Mesodermal cell (in vitro differentiated cells): ENCODE results near the gene KCND2.
A peak's percentile ranks its signal among the peaks of the same experiment; 100 is the strongest.

Source experiments
- H3K27ac ChIP-seq: 2 replicates; pipeline ENCODE4 v1.7.0; 2013; ENCODE audit warnings: mild to moderate bottlenecking, low read depth, low read length, moderate library complexity; ENCODE audit not compliant: severe bottlenecking
- H3K36me3 ChIP-seq: 2 replicates; pipeline ENCODE4 v1.7.1; 2013; ENCODE audit warnings: mild to moderate bottlenecking, low read length, moderate library complexity; ENCODE audit not compliant: control insufficient read depth, insufficient read depth
- H3K4me1 ChIP-seq: one replicate; pipeline ENCODE4 v1.7.1; 2013; ENCODE audit warnings: mild to moderate bottlenecking, low read length; ENCODE audit not compliant: insufficient read depth, control insufficient read depth, poor library complexity, severe bottlenecking
- H3K4me3 ChIP-seq: 2 replicates; pipeline ENCODE4 v1.7.0; 2013; ENCODE audit warnings: low read length, control low read depth, mild to moderate bottlenecking; ENCODE audit not compliant: insufficient read depth, poor library complexity, severe bottlenecking; ENCODE audit errors: extremely low read depth
- H3K9me3 ChIP-seq: 2 replicates; pipeline ENCODE4 v1.7.1; 2013; ENCODE audit warnings: mild to moderate bottlenecking, low read length, moderate library complexity; ENCODE audit not compliant: control insufficient read depth
- WGBS, 2 experiments: methylation state at CpG; one replicate each; pipeline ENCODE4 v1.1.5; 2013; ENCODE audit warnings: missing lambda C conversion rate in 2 of 2; ENCODE audit not compliant: insufficient coverage in 2 of 2; 5-methylcytosine and 5-hydroxymethylcytosine counted together

The KCND2 gene

GRCh38 chr7:120272261-120272660, 714 bp upstream of the KCND2 start:
- Histone ChIP-seq H3K27ac (no peak overlapping the region), H3K4me3 (peak overlapping the region; percentile 46), H3K36me3 (no peaks in the 10 kb centered on the region), H3K4me1 (no peaks in the 10 kb centered on the region), H3K9me3 (no peaks in the 10 kb centered on the region)
- WGBS, 2 experiments: 0% methylated on average over 6 of the region's 17 CpGs

GRCh38 chr7:120273476-120273975, 551 bp downstream of the KCND2 start:
- WGBS, 2 experiments: 1 to 2% methylated on average over 23 to 36 of the region's 38 CpGs
- Histone ChIP-seq H3K4me1 (no peaks in the 10 kb centered on the region), H3K36me3 (no peaks in the 10 kb centered on the region), H3K4me3 (peak overlapping the region; percentile 46), H3K9me3 (no peaks in the 10 kb centered on the region), H3K27ac (no peak overlapping the region)

- no peak overlapping the region for H3K4me3 ChIP-seq
Measured at GRCh38 chr7:120274482-120274881, 1.5 kb downstream of the KCND2 start.

GRCh38 chr7:120274899-120275298, 1.9 kb downstream of the KCND2 start:
- Histone ChIP-seq H3K27ac (no peak overlapping the region), H3K4me1 (no peaks in the 10 kb centered on the region), H3K4me3 (no peak overlapping the region), H3K36me3 (no peaks in the 10 kb centered on the region), H3K9me3 (no peaks in the 10 kb centered on the region)
- WGBS, 2 experiments: 95 to 97% methylated on average over 25 to 27 of the region's 27 CpGs

More at GRCh38 chr7:120274482-120274881, 1.5 kb downstream of the KCND2 start:
- no peak overlapping the region for H3K27ac ChIP-seq
- WGBS, 2 experiments: 89 to 92% methylated on average over 15 to 16 of the region's 16 CpGs
- no peaks in the 10 kb centered on the region for H3K4me1 ChIP-seq
- no peaks in the 10 kb centered on the region for H3K36me3 ChIP-seq
- no peaks in the 10 kb centered on the region for H3K9me3 ChIP-seq

- H3K4me3 ChIP-seq: no peak overlapping the region
- no peak overlapping the region for H3K27ac ChIP-seq
- H3K9me3 ChIP-seq: no peaks in the 10 kb centered on the region
- no peaks in the 10 kb centered on the region for H3K36me3 ChIP-seq
- H3K4me1 ChIP-seq: no peaks in the 10 kb centered on the region
Measured at GRCh38 chr7:120276720-120277119, 3.7 kb downstream of the KCND2 start.

- Histone ChIP-seq H3K4me1 (no peaks in the 10 kb centered on the region), H3K4me3 (no peak overlapping the region), H3K9me3 (no peaks in the 10 kb centered on the region), H3K27ac (no peak overlapping the region), H3K36me3 (no peaks in the 10 kb centered on the region)
- 81 to 82% methylated on average over 2 of the region's 3 CpGs for WGBS, 2 experiments
Measured at GRCh38 chr7:120278773-120279172, 5.8 kb downstream of the KCND2 start.

- no peak overlapping the region for H3K4me3 ChIP-seq
- no peaks in the 10 kb centered on the region for H3K4me1 ChIP-seq
- no peak overlapping the region for H3K27ac ChIP-seq
- WGBS, 2 experiments: 80% methylated on average over 1 of the region's 3 CpGs; no CpG with 5 or more reads in 1 of the 2 experiments
- H3K9me3 ChIP-seq: no peaks in the 10 kb centered on the region
- no peaks in the 10 kb centered on the region for H3K36me3 ChIP-seq
Measured at GRCh38 chr7:120280743-120281142, 7.8 kb downstream of the KCND2 start.

GRCh38 chr7:120293027-120293426, 20.1 kb downstream of the KCND2 start:
- Histone ChIP-seq H3K4me1 (no peaks in the 10 kb centered on the region), H3K4me3 (no peak overlapping the region), H3K36me3 (no peaks in the 10 kb centered on the region), H3K27ac (no peak overlapping the region), H3K9me3 (no peaks in the 10 kb centered on the region)

- no peak overlapping the region for H3K27ac ChIP-seq
- no peaks in the 10 kb centered on the region for H3K4me1 ChIP-seq
- 80 to 96% methylated on average over 4 to 5 of the region's 7 CpGs for WGBS, 2 experiments
- no peaks in the 10 kb centered on the region for H3K36me3 ChIP-seq
- no peak overlapping the region for H3K4me3 ChIP-seq
- no peaks in the 10 kb centered on the region for H3K9me3 ChIP-seq
Measured at GRCh38 chr7:120302190-120302589, 29.2 kb downstream of the KCND2 start.

GRCh38 chr7:120303105-120303504, 30.1 kb downstream of the KCND2 start:
- H3K4me3 ChIP-seq: no peak overlapping the region
- no peaks in the 10 kb centered on the region for H3K36me3 ChIP-seq
- no peaks in the 10 kb centered on the region for H3K9me3 ChIP-seq
- H3K4me1 ChIP-seq: no peaks in the 10 kb centered on the region
- H3K27ac ChIP-seq: no peak overlapping the region

- 86 to 88% methylated on average over 3 of the region's 6 CpGs for WGBS, 2 experiments
- Histone ChIP-seq H3K9me3 (no peaks in the 10 kb centered on the region), H3K36me3 (no peaks in the 10 kb centered on the region), H3K4me1 (no peaks in the 10 kb centered on the region), H3K4me3 (no peak overlapping the region), H3K27ac (no peak overlapping the region)
Measured at GRCh38 chr7:120304674-120305073, 31.7 kb downstream of the KCND2 start.
